ENCODE data around the gene KCNJ12.

- TF ChIP-seq CTCF (conservative IDR thresholded peaks at IDR 0.05 in 1 of 2, IDR thresholded peaks at IDR 0.05 in 1 of 2; ENCODE audit: extremely low read depth in 1 of 2, insufficient read depth in 1 of 2, low read depth in 1 of 2, low read length in 2 of 2) (no peak), EZH2 (IDR thresholded peaks at IDR 0.05; ENCODE audit: borderline replicate concordance, low read length) (no peak)
These were observed 83.4 kb downstream of the KCNJ12 start for GRCh38 chr17:21459536-21459935.
